HUDEP-2 (cell line): Measurements from ENCODE around the gene AGBL1.

Experiments
- DNase-seq, 76 experiments: peaks; one replicate each; lab custom pipeline; 2025; ENCODE audit not compliant: unreplicated experiment in 76 of 76; lab: John Stamatoyannopoulos, UW

Gene AGBL1

DNA sequence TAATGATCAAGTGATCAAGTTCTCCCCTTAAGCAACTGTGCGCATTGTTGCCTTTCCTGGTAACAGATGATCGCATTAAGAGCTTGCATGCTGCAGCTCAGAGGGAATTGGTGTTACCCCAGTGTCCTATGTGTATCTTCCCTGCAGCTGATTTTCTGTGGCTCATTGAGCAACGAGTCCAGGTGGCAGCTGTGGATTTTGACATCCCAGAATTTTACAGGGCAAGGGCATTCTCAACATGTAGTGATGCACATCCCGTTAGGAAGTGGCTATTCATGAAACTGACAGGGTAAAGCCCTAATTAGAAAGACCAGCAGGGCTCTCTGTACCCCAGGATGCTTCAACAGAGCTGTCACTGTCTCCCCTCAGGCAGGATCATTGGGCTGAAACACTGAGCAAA, 232.8 kb downstream of the AGBL1 start:
- DNase-seq = no peak

DNA sequence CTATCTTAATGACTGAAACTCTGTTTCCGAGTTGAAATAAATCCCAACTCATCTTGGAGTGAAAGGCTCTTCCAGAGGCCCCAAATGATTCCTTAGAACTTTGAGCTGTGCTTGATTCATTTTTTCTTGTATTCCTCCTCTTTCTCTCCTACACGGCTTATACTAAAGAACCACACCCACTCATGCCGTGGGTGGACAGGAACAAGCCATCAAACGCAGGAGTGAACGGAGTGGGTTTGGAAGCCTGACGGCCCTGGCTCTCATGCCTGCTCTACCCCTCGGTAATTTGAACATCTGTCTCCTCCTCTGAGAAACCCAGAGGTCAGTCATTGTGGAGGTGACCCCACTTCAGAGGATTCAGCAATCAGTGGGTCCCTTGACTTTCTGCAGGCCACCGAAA, 236.5 kb downstream of the AGBL1 start:
- DNase-seq = no peak

DNA sequence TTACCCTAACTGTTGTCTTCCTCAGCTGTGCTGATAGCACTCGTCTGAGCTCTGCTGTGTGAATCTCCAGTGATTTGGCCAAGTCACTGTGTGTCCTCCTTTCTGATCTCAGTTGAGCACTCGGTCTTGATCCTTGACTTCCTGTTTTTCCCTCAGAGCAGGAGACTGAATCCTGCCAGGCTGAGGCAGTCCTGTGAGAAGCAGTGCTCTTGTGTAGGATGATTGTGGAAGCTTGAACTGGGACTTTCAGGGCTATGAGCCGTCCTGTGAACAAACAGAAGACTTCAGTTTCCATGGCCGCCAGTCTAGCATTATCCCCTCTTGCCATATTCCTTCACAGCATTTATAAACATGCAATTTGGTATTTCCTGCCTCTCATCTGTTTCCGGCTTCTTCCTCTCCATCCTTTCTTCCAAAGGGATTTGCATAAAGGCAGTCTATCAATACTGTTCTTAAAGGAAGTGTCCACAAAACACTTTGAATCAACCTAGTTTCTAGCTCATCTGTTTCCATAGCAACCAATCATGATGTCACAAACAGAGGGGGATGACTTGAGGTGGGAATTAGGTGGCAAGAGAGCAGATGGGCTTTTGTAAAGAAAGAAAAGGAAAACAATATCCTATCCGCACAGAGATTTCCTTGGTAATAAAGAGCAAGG, 237.2 kb downstream of the AGBL1 start:
- no peak for DNase-seq

GRCh38 chr15:86317384-86317740, 237.7 kb downstream of the AGBL1 start:
- no peak for DNase-seq

GRCh38 chr15:86322629-86323028, 243.0 kb downstream of the AGBL1 start:
- DNase-seq = no peak

GRCh38 chr15:86327230-86327865, 247.7 kb downstream of the AGBL1 start:
- DNase-seq = no peak

- DNase-seq = peak in 1 of 76 experiments; percentile 0
These were observed 249.0 kb downstream of the AGBL1 start for GRCh38 chr15:86328658-86329057.

- DNase-seq = no peak
These were observed 249.8 kb downstream of the AGBL1 start for GRCh38 chr15:86329311-86330013.

GRCh38 chr15:86333819-86334218, 254.1 kb downstream of the AGBL1 start:
- no peak for DNase-seq

- DNase-seq = no peak
These were observed 256.5 kb downstream of the AGBL1 start for GRCh38 chr15:86336051-86336788.

GRCh38 chr15:86337071-86337470, 257.4 kb downstream of the AGBL1 start:
- no peak for DNase-seq

DNA sequence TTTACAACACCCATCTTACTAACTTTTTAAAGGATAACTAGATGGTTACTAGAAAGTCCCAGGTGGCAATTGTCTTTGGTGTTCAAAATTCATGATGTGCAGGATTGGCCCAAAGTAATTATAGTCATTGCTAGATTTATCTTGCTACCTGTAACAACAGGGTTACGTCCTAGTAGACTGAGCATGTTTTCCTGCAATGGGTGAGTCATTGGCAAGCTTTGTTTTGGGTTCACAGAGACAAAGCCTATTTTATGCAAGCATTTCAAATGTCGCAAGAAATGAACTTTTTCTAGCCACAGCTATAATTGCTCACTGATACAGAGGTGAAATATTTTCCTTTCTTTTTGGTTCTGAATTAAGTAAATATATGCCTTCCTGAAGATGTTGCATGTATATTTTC, 267.6 kb downstream of the AGBL1 start:
- no peak for DNase-seq

DNA sequence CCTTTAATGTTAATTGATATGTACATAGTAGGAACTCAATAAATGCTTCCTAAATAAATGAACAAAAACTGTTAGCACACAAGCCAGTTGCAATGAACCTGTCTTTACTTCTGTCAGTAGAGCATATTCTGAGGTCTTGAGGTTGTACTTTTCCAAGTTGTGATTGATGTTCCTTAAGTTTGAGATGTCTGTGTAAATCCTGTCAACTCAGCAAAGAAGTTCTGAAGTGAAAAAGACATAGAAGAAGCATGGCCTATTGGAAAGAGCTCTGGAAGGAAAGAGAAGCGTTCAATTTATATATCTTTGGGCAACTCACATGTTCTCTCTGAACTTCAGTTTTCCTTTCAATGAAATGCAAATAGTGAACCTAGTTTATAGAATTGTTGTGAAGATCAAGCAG, 269.9 kb downstream of the AGBL1 start:
- no peak for DNase-seq

DNA sequence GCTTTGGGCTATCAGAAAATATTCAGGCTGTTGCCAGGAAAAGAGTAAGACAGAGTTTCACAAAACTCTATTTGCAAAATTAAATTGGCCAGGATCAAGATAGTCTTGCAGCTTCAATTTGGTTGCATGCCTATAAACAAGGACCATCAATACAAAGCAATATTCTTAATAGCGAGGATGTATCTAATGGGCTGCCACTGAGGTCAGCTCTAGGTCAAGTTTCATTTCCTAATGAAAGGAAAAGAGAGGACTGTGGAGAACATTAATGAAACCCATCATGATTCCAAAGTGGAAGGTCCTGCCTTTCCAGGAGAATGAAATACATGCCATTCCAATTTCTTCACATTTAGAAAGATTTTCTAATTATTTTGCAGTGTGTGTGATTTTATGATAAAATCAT, 273.5 kb downstream of the AGBL1 start:
- no peak for DNase-seq

GRCh38 chr15:86355361-86355760, 275.7 kb downstream of the AGBL1 start:
- no peak for DNase-seq

- DNase-seq = no peak
These were observed 276.1 kb downstream of the AGBL1 start for GRCh38 chr15:86355801-86356200.

GRCh38 chr15:86362555-86362954, 282.9 kb downstream of the AGBL1 start:
- no peak for DNase-seq

DNA sequence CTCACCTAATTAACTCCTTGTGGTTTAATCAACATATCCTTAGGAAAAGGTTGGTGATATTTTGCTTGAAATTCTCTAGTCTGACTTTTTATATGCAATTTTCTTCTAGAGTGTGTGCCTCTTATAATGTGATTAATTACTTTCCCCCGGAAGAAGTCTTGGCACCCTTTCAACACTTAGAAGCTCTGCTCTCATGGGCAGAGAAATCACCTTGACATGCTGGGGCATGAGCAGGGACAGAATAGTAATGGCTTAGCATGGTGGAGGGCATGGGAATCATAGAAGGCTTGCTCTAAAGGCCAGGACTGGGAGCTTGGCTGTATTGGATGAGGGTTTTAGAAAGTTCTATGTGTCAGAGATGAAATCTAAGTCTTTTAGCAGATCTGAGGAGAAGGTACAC, 293.5 kb downstream of the AGBL1 start:
- DNase-seq = no peak

GRCh38 chr15:86375733-86376280, 296.1 kb downstream of the AGBL1 start:
- no peak for DNase-seq

GRCh38 chr15:86377914-86378313, 298.2 kb downstream of the AGBL1 start:
- DNase-seq = no peak

DNA sequence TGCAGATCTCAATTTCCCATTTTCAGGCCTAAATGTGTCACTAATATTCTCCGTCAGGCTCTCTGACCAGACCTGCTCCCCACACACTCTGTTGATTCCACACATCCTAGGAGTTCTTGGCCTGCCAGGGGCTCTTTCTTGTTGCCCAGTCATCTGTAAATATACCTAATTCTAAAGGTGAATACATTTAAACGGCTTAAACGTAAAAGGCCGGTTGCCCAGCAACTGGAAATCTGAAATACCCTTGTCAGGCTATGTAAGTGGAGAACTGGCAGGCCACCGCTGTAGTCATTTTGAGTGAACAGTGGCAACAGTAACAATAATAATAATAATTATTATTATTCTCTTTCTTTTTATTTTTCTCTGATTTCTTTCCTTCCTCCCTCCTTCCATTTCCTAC, 302.7 kb downstream of the AGBL1 start:
- no peak for DNase-seq
